Measurements from ENCODE around the gene TBC1D2B.

DNA sequence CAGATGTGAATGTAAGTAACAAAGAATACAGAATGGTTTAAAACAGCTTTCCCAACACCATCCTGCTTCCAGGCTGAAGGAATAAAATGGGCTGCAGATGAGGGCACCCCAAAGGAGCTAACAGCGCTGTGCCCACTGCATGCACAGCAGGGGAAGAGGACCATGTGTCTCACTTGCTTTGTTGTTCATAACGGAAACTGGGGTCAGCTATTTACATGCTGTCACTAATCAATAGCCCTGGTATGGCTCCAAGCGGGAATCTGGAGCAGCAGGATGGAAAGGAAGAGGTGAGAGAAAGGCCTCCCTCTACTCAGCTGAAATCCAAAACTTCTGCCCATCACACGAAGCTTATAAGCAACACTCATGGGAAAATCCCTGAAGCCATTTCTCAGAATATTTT lies 67.4 kb downstream of the TBC1D2B start:
- TF ChIP-seq POLR2A (IDR thresholded peaks at IDR 0.05; ENCODE audit: low read depth, low read length) (no peak), CTCF (conservative IDR thresholded peaks at IDR 0.05; ENCODE audit: low read depth, low read length) (no peak), MAFK (IDR thresholded peaks at IDR 0.05; ENCODE audit: low read depth, low read length) (no peak), FOS (IDR thresholded peaks at IDR 0.05; ENCODE audit: low read depth, low read length) (no peak), NFE2L2 (IDR thresholded peaks at IDR 0.05; ENCODE audit: low read depth, low read length) (no peak), MAZ (IDR thresholded peaks at IDR 0.05; ENCODE audit: borderline replicate concordance, low read depth, low read length) (no peak), CHD1 (IDR thresholded peaks at IDR 0.05; ENCODE audit: low read depth, low read length) (no peak), RAD21 (IDR thresholded peaks at IDR 0.05; ENCODE audit: low read length) (no peak), MXI1 (IDR thresholded peaks at IDR 0.05; ENCODE audit: borderline replicate concordance, low read depth, low read length) (no peak)
- TF ChIP-seq, protein P1, sequence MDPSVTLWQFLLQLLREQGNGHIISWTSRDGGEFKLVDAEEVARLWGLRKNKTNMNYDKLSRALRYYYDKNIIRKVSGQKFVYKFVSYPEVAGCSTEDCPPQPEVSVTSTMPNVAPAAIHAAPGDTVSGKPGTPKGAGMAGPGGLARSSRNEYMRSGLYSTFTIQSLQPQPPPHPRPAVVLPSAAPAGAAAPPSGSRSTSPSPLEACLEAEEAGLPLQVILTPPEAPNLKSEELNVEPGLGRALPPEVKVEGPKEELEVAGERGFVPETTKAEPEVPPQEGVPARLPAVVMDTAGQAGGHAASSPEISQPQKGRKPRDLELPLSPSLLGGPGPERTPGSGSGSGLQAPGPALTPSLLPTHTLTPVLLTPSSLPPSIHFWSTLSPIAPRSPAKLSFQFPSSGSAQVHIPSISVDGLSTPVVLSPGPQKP (IDR thresholded peaks at IDR 0.05; ENCODE audit: borderline replicate concordance, low read depth, low read length): no peak

Measured in IMR-90 (cell line).